GM18870 (cell line): ENCODE measurements around the gene ELANE.
"Not testable (repeated sequence)": the region's sequence is repeated elsewhere in the genome, so short reads cannot be mapped to it uniquely, and the experiment has no call there.

Source experiments
- ATAC-seq: cut with Tn5 transposase; IDR thresholded peaks from one replicate; pipeline ENCODE4 v1.9.1; 2021; ENCODE audit warnings: moderate library complexity; ENCODE audit not compliant: unreplicated experiment

ELANE gene

GRCh38 chr19:891421-892200 is 39.5 kb downstream of the ELANE start:
- ATAC-seq: not testable (repeated sequence)

- no peak for ATAC-seq
Measured at GRCh38 chr19:892243-892893, 40.3 kb downstream of the ELANE start.

- ATAC-seq: peak; percentile 80
Measured at GRCh38 chr19:892894-893689, 41.0 kb downstream of the ELANE start, which contains the start of the genes MED16 and RNU6-9. Gene MED16 (minus strand): TSS chr19:893187. CDS start chr19:891131, 2,056 bp downstream. Gene RNU6-9 (plus strand): TSS chr19:893484.

- no peak for ATAC-seq
Measured at GRCh38 chr19:896434-896833, 44.3 kb downstream of the ELANE start.

GRCh38 chr19:896999-897398 is 44.9 kb downstream of the ELANE start:
- ATAC-seq: no peak

GRCh38 chr19:897442-898039 is 45.4 kb downstream of the ELANE start:
- no peak for ATAC-seq

- no peak for ATAC-seq
Measured at GRCh38 chr19:898663-899062, 46.6 kb downstream of the ELANE start.

- no peak for ATAC-seq
Measured at GRCh38 chr19:899336-900042, 47.4 kb downstream of the ELANE start.

- no peak for ATAC-seq
Measured at GRCh38 chr19:900043-900301, 47.9 kb downstream of the ELANE start.

GRCh38 chr19:900302-901111 is 48.4 kb downstream of the ELANE start:
- ATAC-seq: no peak

- ATAC-seq: no peak
Measured at GRCh38 chr19:901216-902092, 49.4 kb downstream of the ELANE start.

- no peak for ATAC-seq
Measured at GRCh38 chr19:902093-902370, 49.9 kb downstream of the ELANE start.

- no peak for ATAC-seq
Measured at GRCh38 chr19:902446-903226, 50.5 kb downstream of the ELANE start.

- no peak for ATAC-seq
Measured at GRCh38 chr19:903266-903797, 51.2 kb downstream of the ELANE start.

- ATAC-seq: no peak
Measured at GRCh38 chr19:904545-904944, 52.4 kb downstream of the ELANE start.
